OCI-LY1 (cell line): ENCODE measurements around the gene MYO15A.

Experiments
- H2AFZ ChIP-seq: fragments of 200-600 bp; sonication (generic), shearing (Covaris generic); 2 replicates; pipeline ENCODE4 v1.6.0; 2014; ENCODE audit warnings: antibody characterized with exemption, mild to moderate bottlenecking, low read length
- H3F3A ChIP-seq: fragments of 200-600 bp; sonication (generic), shearing (Covaris generic); 2 replicates; pipeline ENCODE4 v1.6.0; 2014; ENCODE audit warnings: mild to moderate bottlenecking, antibody characterized with exemption, low read length, moderate library complexity; ENCODE audit not compliant: insufficient read depth
- H3K27ac ChIP-seq: fragments of 200-600 bp; sonication (generic); 2 replicates; pipeline ENCODE4 v1.5.1; 2014; ENCODE audit warnings: low read length, mixed run types, mild to moderate bottlenecking, low read depth; ENCODE audit not compliant: poor library complexity, severe bottlenecking
- H3K27me3 ChIP-seq: fragments of 200-600 bp; sonication (generic); 2 replicates; pipeline ENCODE4 v1.6.0; 2014; ENCODE audit warnings: antibody characterized with exemption, mild to moderate bottlenecking, low read length, moderate library complexity; ENCODE audit not compliant: insufficient read depth
- H3K36me3 ChIP-seq: fragments of 200-600 bp; sonication (generic); 2 replicates; pipeline ENCODE4 v1.6.1; 2014; ENCODE audit warnings: mild to moderate bottlenecking, antibody characterized with exemption, low read length, moderate library complexity, mixed read lengths; ENCODE audit not compliant: insufficient read depth
- H3K4me1 ChIP-seq: fragments of 200-600 bp; sonication (generic); 2 replicates; pipeline ENCODE4 v1.5.1; 2014; ENCODE audit warnings: mild to moderate bottlenecking, low read length, moderate library complexity; ENCODE audit not compliant: insufficient read depth, severe bottlenecking
- H3K4me2 ChIP-seq: fragments of 200-600 bp; sonication (generic), shearing (Covaris generic); 2 replicates; pipeline ENCODE4 v1.6.1; 2014; ENCODE audit warnings: low read length
- H3K4me3 ChIP-seq: fragments of 200-600 bp; sonication (generic); 2 replicates; pipeline ENCODE4 v1.5.1; 2014; ENCODE audit warnings: low read length, low read depth, mild to moderate bottlenecking, mixed read lengths; ENCODE audit not compliant: poor library complexity, severe bottlenecking
- H3K79me2 ChIP-seq: fragments of 200-600 bp; shearing (Covaris generic); 2 replicates; pipeline ENCODE4 v1.6.1; 2016; ENCODE audit warnings: mixed run types, low read length, mixed read lengths; ENCODE audit not compliant: insufficient read depth
- H3K9ac ChIP-seq: fragments of 200-600 bp; sonication (generic), shearing (Covaris generic); 2 replicates; pipeline ENCODE4 v1.6.1; 2014; ENCODE audit warnings: mild to moderate bottlenecking, low read length, mixed read lengths
- H3K9me2 ChIP-seq: fragments of 200-600 bp; sonication (generic), shearing (Covaris generic); 2 replicates; pipeline ENCODE4 v1.6.1; 2014; ENCODE audit warnings: low read depth, mild to moderate bottlenecking, low read length, mixed read lengths
- H3K9me3 ChIP-seq: fragments of 200-600 bp; shearing (Covaris generic); 2 replicates; pipeline ENCODE4 v1.6.1; 2014; ENCODE audit warnings: low read length, mixed read lengths
- H4K20me1 ChIP-seq: fragments of 200-600 bp; sonication (generic), shearing (Covaris generic); 2 replicates; pipeline ENCODE4 v1.6.0; 2016; ENCODE audit warnings: mild to moderate bottlenecking, low read length; ENCODE audit not compliant: insufficient read depth
- EZH2 ChIP-seq: fragments of 200-600 bp; sonication (generic), shearing (Covaris generic); IDR thresholded peaks from 2 replicates; pipeline ENCODE4 v1.8.0; 2017; ENCODE audit warnings: borderline replicate concordance, mixed run types, mild to moderate bottlenecking, antibody characterized with exemption, low read length, moderate library complexity, mixed read lengths
- TF ChIP-seq, protein P1 (sequence below): fragments of 200-600 bp; sonication (generic), shearing (Covaris generic); IDR thresholded peaks from 2 replicates; pipeline ENCODE4 v1.5.1; 2017; ENCODE audit warnings: mild to moderate bottlenecking, antibody characterized with exemption, low read length, moderate library complexity, mixed read lengths

MYO15A gene

DNA sequence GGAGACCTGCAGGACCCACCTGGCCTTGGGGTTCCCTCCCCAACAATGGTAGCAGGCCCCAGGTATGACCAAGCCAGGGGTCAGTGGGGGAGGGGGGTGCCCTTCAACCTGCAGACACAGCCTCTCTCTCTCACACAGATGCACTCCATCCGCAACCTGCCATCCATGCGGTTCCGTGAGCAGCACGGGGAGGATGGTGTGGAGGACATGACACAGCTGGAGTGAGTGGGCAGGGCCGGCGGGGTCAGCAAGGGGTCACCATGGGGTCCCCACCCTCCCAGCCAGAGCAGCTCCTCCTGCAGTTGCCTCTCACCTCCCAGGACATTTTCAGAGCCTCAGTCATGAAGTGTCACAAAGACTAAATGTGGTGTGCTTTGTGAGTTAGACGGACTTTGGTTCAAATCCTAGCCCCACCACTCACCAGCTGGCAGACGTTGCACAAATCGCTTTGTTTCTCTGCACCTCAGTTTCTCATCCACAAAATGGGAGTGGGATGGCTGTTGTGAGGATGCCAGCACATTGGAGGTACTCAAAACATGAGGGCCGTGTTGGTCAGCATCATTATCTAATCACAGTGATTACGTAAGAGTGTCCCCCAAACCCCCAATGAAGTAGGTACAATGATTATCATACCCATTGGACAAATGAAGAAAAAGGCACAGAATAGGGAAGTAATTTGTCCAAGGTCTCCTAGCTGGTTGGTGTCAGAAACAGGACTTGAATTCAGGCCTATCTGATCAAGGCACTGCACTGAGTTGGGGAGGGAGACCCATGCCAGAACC is 16.0 kb downstream of the MYO15A start:
- Histone ChIP-seq H3F3A (no peaks in the 10 kb centered on the region), H4K20me1 (no peaks in the 10 kb centered on the region), H3K27me3 (no peaks in the 10 kb centered on the region; the same call in 1 of the 2 replicates), H3K9me2 (no peaks in the 10 kb centered on the region), H3K9me3 (no peaks in the 10 kb centered on the region), H3K4me3 (no peak overlapping the region), H2AFZ (no peak overlapping the region), H3K79me2 (no peaks in the 10 kb centered on the region), H3K9ac (no peak overlapping the region), H3K27ac (no peak overlapping the region), H3K4me1 (no peaks in the 10 kb centered on the region), H3K36me3 (no peaks in the 10 kb centered on the region), H3K4me2 (no peak overlapping the region)
- TF ChIP-seq, protein P1, sequence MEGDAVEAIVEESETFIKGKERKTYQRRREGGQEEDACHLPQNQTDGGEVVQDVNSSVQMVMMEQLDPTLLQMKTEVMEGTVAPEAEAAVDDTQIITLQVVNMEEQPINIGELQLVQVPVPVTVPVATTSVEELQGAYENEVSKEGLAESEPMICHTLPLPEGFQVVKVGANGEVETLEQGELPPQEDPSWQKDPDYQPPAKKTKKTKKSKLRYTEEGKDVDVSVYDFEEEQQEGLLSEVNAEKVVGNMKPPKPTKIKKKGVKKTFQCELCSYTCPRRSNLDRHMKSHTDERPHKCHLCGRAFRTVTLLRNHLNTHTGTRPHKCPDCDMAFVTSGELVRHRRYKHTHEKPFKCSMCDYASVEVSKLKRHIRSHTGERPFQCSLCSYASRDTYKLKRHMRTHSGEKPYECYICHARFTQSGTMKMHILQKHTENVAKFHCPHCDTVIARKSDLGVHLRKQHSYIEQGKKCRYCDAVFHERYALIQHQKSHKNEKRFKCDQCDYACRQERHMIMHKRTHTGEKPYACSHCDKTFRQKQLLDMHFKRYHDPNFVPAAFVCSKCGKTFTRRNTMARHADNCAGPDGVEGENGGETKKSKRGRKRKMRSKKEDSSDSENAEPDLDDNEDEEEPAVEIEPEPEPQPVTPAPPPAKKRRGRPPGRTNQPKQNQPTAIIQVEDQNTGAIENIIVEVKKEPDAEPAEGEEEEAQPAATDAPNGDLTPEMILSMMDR = no peak
- no peak for TF ChIP-seq EZH2

DNA sequence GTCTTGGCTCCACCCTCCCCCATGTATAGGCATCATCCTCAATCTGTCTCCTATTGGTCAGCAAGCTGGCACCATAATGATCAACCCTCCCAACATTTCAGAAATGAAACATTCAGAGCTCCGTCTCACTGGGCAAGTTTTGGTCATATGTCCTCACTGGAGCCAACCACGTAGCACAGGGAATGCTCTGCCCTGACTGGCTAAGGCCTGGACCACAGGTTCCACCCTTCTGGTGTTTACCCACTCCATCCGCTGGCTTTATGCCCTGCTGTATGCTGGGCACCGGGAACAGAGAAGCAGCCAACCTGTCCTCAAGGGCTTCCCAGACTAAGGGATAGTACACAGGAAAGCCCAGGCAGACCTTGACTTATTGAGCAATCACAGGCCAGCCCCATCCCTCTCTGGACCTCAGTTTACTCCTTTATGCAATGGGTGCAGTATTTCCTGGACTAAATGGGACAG is 20.5 kb downstream of the MYO15A start:
- Histone ChIP-seq H3K4me2 (no peak overlapping the region), H3K9me2 (no peaks in the 10 kb centered on the region), H3F3A (no peaks in the 10 kb centered on the region), H3K36me3 (no peaks in the 10 kb centered on the region), H4K20me1 (no peaks in the 10 kb centered on the region), H2AFZ (no peak overlapping the region), H3K4me3 (no peak overlapping the region), H3K79me2 (no peaks in the 10 kb centered on the region), H3K4me1 (no peaks in the 10 kb centered on the region), H3K9me3 (no peaks in the 10 kb centered on the region), H3K27me3 (no peaks in the 10 kb centered on the region; the same call in 1 of the 2 replicates), H3K27ac (no peak overlapping the region), H3K9ac (no peak overlapping the region)
- TF ChIP-seq EZH2 = no peak
- TF ChIP-seq, protein P1 = no peak

DNA sequence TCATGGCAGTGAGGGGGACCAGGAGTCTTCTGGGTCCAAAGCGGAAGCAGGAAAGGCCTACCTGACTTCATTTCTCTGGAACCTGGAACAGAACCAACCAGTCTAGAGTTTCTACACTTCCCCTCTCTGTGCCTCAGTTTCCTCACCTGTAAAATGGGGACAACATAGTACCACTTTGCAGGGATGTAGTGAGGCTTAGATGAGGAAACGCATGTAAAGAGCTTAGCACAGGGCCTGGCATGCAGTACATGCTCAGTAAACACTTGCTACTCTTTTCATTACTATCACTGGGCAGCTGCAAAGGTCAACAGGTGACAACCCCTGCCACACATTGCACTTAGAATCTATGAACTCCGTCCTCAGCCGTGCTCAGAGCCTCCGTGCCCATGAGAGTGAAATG is 24.2 kb downstream of the MYO15A start:
- Histone ChIP-seq H3K4me2 (no peak overlapping the region), H3K27me3 (0 out of 2 replicates have a peak, but pooled peaks cover 6% of the 10 kb centered on the region), H3K79me2 (no peaks in the 10 kb centered on the region), H3K9me2 (no peaks in the 10 kb centered on the region), H3K9me3 (no peaks in the 10 kb centered on the region), H2AFZ (no peak overlapping the region), H3K9ac (no peak overlapping the region), H4K20me1 (no peaks in the 10 kb centered on the region), H3K27ac (no peak overlapping the region), H3K36me3 (no peaks in the 10 kb centered on the region), H3F3A (no peaks in the 10 kb centered on the region), H3K4me3 (no peak overlapping the region), H3K4me1 (no peaks in the 10 kb centered on the region)
- no peak for TF ChIP-seq EZH2
- TF ChIP-seq, protein P1 = no peak
